Upper lobe of right lung (tissue), 1 donor: Measurements from ENCODE around the gene CBR3. TPM values are rescaled to one million over a fixed set of nuclear protein-coding genes. Genes with fewer than 3 reads are reported as not detected.

Experiments
- ATAC-seq: fragments of 200-7000 bp; cut with Tn5 transposase; one replicate; pipeline ENCODE4 v1.9.1; 2020; ENCODE audit warnings: mild to moderate bottlenecking, moderate library complexity
- DNase-seq: peaks from one replicate; pipeline ENCODE4 v3.0.0-alpha.2; 2020
- H3K27ac ChIP-seq: fragments of 200-600 bp; one replicate; pipeline ENCODE4 v1.8.0; 2022
- H3K27me3 ChIP-seq: fragments of 200-600 bp; one replicate; pipeline ENCODE4 v1.8.0; 2022; ENCODE audit warnings: mild to moderate bottlenecking
- H3K36me3 ChIP-seq: fragments of 200-600 bp; one replicate; pipeline ENCODE4 v1.8.0; 2022
- H3K4me1 ChIP-seq: fragments of 200-600 bp; one replicate; pipeline ENCODE4 v1.8.0; 2022
- H3K4me3 ChIP-seq: fragments of 200-600 bp; one replicate; pipeline ENCODE4 v1.8.0; 2022; ENCODE audit warnings: mild to moderate bottlenecking
- H3K9me3 ChIP-seq: fragments of 200-600 bp; one replicate; pipeline ENCODE4 v1.8.0; 2022
- CTCF ChIP-seq: fragments of 200-600 bp; IDR thresholded peaks from one replicate; pipeline ENCODE4 v1.8.0; 2022; ENCODE audit warnings: antibody characterized with exemption
- intact Hi-C: fragments of 100-400 bp; cut with DNase I; formaldehyde crosslinking; loops from one replicate; pipeline ENCODE4 v1.11.0; 2022
- total RNA-seq: library from RNA; stranded (reverse); fragmentation: NEBNext Ultra II Directional; extraction: Animal tissue kit (Norgen Biotek cat#: 25700); gene quantifications from one replicate; pipeline ENCODE4 v1.2.1, GENCODE V29; 2021
- donor health status: DM: no; HTN: yes; CAD: no; lungs with severe emphysema.

Gene CBR3
- total RNA-seq, 1 donor from 2014 or later, result 4.1 TPM

GRCh38 chr21:36159356-36159921 lies 24.6 kb downstream of the CBR3 start:
- H3K4me3 ChIP-seq, result no peak overlapping the region
- no peak for TF ChIP-seq CTCF
- H3K9me3 ChIP-seq, result no peaks in the 10 kb centered on the region
- intact Hi-C loops, result no loop called here
- H3K4me1 ChIP-seq, result peaks cover 27% of the 10 kb centered on the region
- H3K27ac ChIP-seq, result no peak overlapping the region
- no peaks in the 10 kb centered on the region for H3K27me3 ChIP-seq
- DNase-seq (no peak), ATAC-seq (no peak)
- H3K36me3 ChIP-seq, result no peaks in the 10 kb centered on the region

- Histone ChIP-seq H3K9me3 (no peaks in the 10 kb centered on the region), H3K4me1 (peaks cover 23% of the 10 kb centered on the region), H3K27me3 (no peaks in the 10 kb centered on the region), H3K27ac (no peak overlapping the region), H3K36me3 (no peaks in the 10 kb centered on the region), H3K4me3 (no peak overlapping the region)
- no peak for TF ChIP-seq CTCF
- intact Hi-C loops, result no loop called here
- no peak for DNase-seq
- ATAC-seq, result no peak
Observed at GRCh38 chr21:36160850-36161178, 25.9 kb downstream of the CBR3 start.

GRCh38 chr21:36162631-36163030 lies 27.8 kb downstream of the CBR3 start:
- Histone ChIP-seq H3K9me3 (no peaks in the 10 kb centered on the region), H3K4me3 (no peak overlapping the region), H3K4me1 (peaks cover 17% of the 10 kb centered on the region), H3K27ac (no peak overlapping the region), H3K36me3 (no peaks in the 10 kb centered on the region), H3K27me3 (no peaks in the 10 kb centered on the region)
- DNase-seq, result no peak
- intact Hi-C loops, result no loop called here
- ATAC-seq, result no peak
- no peak for TF ChIP-seq CTCF

- no peak for TF ChIP-seq CTCF
- Histone ChIP-seq H3K27me3 (no peaks in the 10 kb centered on the region), H3K4me1 (peaks cover 13% of the 10 kb centered on the region), H3K27ac (no peak overlapping the region), H3K4me3 (no peak overlapping the region), H3K9me3 (no peaks in the 10 kb centered on the region), H3K36me3 (no peaks in the 10 kb centered on the region)
- intact Hi-C loops, result no loop called here
- no peak for DNase-seq
- peak; percentile 59 for ATAC-seq
Observed at GRCh38 chr21:36163750-36164741, 29.2 kb downstream of the CBR3 start.

GRCh38 chr21:36165356-36165755 lies 30.5 kb downstream of the CBR3 start:
- peaks cover 13% of the 10 kb centered on the region for H3K4me1 ChIP-seq
- H3K27me3 ChIP-seq, result no peaks in the 10 kb centered on the region
- no peak for TF ChIP-seq CTCF
- no peaks in the 10 kb centered on the region for H3K9me3 ChIP-seq
- ATAC-seq, result no peak
- intact Hi-C loops, result no loop called here
- no peak overlapping the region for H3K27ac ChIP-seq
- no peak overlapping the region for H3K4me3 ChIP-seq
- no peaks in the 10 kb centered on the region for H3K36me3 ChIP-seq
- DNase-seq, result no peak
